Thoracic aorta (tissue), 2 donors: Measurements from ENCODE around the gene ANOS1. TPM values are rescaled to one million over a fixed set of nuclear protein-coding genes. Genes with fewer than 3 reads are reported as not detected.

ENCODE experiments used
- ATAC-seq: fragments of 150-250 bp; one replicate; pipeline ENCODE4 v1.8.0; 2017; ENCODE audit warnings: low read depth; ENCODE audit not compliant: insufficient number of reproducible peaks, low FRiP score
- DNase-seq: peaks from one replicate; pipeline ENCODE4 v3.0.0-alpha.2; 2020; ENCODE audit warnings: low spot score
- H3K27ac ChIP-seq, 2 donors: fragments of 200-600 bp; sonication (generic); 1 replicate in 1 of 2; 2 replicates in 1 of 2; pipeline ENCODE4 v1.5.1; 2016; ENCODE audit warnings: mild to moderate bottlenecking in 2 of 2, moderate library complexity in 2 of 2
- H3K27me3 ChIP-seq: fragments of 200-600 bp; sonication (generic); replicated peaks from 2 replicates; pipeline ENCODE4 v1.6.0; 2016; ENCODE audit warnings: mild to moderate bottlenecking; ENCODE audit not compliant: insufficient read depth
- H3K36me3 ChIP-seq: fragments of 200-600 bp; sonication (generic); one replicate; pipeline ENCODE4 v1.5.1; 2016
- H3K4me1 ChIP-seq, 2 donors: fragments of 200-600 bp; sonication (generic); 1 replicate in 1 of 2; 2 replicates in 1 of 2; pipeline versions ENCODE4 v1.5.1 to v1.6.0; 2016; ENCODE audit warnings: low read depth in 2 of 2, mild to moderate bottlenecking in 1 of 2; ENCODE audit not compliant: control insufficient read depth in 1 of 2
- H3K4me3 ChIP-seq: fragments of 200-600 bp; sonication (generic); 2 replicates; pipeline ENCODE4 v1.5.1; 2016; ENCODE audit warnings: mild to moderate bottlenecking
- H3K9me3 ChIP-seq: fragments of 200-600 bp; sonication (generic); 2 replicates; pipeline ENCODE4 v1.5.1; 2016
- CTCF ChIP-seq: fragments of 200-600 bp; sonication (generic); IDR thresholded peaks from one replicate; pipeline ENCODE4 v1.5.1; 2019; ENCODE audit warnings: antibody characterized with exemption
- total RNA-seq, 2 donors: library from RNA; depleted of rRNA; stranded (reverse); fragments of >200 nt; gene quantifications; one replicate each; pipeline versions ENCODE4 v1.1.0 to v1.2.3, GENCODE V29; 2016

Gene ANOS1
- total RNA-seq, 2 donors from 2014 or later = 8.9 to 10.4 TPM

DNA sequence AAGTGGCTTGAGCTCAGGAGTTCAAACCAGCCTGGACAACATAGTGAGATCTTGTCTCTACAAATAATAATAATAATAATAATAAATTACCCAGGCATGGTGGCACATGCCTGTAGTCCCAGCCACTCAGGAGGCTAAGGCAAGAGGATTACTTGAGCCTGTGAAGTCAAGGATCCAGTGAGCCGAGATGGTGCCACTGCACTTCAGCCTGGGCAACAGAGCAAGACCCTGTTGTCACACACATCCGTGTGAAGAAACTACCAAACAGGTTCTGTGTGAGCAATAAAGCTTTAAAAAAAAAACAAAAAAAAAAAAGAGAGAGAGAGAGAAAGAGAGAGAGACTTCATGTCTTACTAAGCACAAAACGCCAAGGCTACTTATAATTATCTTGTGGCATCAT is 42.5 kb downstream of the ANOS1 start:
- Histone ChIP-seq H3K4me3 (no peak overlapping the region), H3K27me3 (no peaks in the 10 kb centered on the region), H3K9me3 (no peaks in the 10 kb centered on the region), H3K36me3 (no peaks in the 10 kb centered on the region), H3K27ac (no peak overlapping the region), H3K4me1 (peaks cover 0 to 4% of the 10 kb centered on the region in 2 donors)
- no peak for TF ChIP-seq CTCF
- no peak for ATAC-seq
- DNase-seq = no peak

DNA sequence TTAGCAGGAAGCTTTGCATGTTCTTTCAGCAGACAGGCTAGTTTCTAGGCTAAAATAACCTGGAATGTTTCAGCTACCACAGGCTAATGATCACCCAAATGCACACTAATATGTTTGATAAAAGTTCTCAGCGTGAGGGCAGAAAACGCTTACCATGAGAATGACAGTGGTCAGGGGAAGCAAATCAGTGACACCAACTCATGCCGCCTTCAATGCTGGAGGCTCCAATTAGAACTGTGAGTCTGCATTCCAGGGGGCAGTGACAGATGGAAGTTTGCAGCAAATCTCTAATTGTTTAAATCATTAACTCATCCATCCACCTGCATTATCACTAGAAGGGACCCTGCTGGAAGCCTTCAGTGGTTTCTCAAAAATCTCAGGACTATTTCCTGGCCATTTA is 43.2 kb downstream of the ANOS1 start:
- Histone ChIP-seq H3K9me3 (no peaks in the 10 kb centered on the region), H3K27me3 (no peaks in the 10 kb centered on the region), H3K4me3 (no peak overlapping the region), H3K27ac (no peak overlapping the region), H3K4me1 (peaks cover 0 to 9% of the 10 kb centered on the region in 2 donors), H3K36me3 (no peaks in the 10 kb centered on the region)
- DNase-seq = no peak
- ATAC-seq = no peak
- TF ChIP-seq CTCF = no peak

DNA sequence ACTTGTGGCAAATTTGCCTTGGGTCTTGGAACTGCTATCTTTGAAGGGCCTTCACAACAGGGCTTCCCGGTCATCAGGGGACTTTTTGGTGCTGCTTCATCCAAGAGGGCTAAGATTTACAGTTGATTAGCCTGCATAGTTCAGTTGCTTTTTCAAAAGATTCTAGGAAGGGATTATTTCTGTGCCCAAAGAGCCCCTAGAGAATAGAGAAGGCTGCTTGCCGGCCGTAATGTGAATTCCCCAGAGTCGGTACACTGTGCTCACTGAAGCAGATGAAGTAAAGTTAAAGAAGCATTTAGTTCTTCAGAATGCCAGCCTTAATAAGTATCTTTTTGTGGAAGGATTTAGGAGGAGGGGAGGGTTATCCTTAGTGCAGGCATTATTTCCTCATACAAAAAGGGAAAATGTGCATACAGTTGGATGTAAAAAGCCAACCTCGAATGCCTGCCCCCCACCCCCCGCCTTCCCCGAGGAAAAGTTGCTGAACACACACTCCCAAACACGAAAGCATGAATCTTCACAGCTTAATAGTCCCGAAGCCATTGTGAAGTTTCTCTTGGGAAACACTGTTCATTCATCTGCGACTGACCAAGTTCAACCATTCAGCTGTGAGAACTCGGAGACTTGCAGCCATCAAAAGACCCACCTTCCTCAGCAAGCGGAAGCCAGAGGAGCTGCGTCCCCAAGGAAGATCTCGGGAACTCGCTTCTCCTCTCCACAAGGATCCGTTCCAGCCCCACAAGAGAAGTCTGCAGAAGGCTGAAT is 47.6 kb downstream of the ANOS1 start:
- H3K27me3 ChIP-seq = no peaks in the 10 kb centered on the region

GRCh38 chrX:8683687-8684086 is 48.2 kb downstream of the ANOS1 start:
- H3K4me1 ChIP-seq = peaks cover 0 to 9% of the 10 kb centered on the region in 2 donors
- no peak overlapping the region for H3K27ac ChIP-seq
- TF ChIP-seq CTCF = no peak
- H3K36me3 ChIP-seq = no peaks in the 10 kb centered on the region
- H3K9me3 ChIP-seq = no peaks in the 10 kb centered on the region
- H3K4me3 ChIP-seq = no peak overlapping the region
- no peaks in the 10 kb centered on the region for H3K27me3 ChIP-seq
- DNase-seq = no peak
- no peak for ATAC-seq

More for the DNA sequence above, 47.6 kb downstream of the ANOS1 start:
- ATAC-seq (no peak), DNase-seq (no peak)
- Histone ChIP-seq H3K4me3 (no peak overlapping the region), H3K4me1 (peaks cover 0 to 9% of the 10 kb centered on the region in 2 donors), H3K9me3 (no peaks in the 10 kb centered on the region), H3K27ac (no peak overlapping the region), H3K36me3 (no peaks in the 10 kb centered on the region)
- TF ChIP-seq CTCF = no peak

- peaks cover 0 to 7% of the 10 kb centered on the region in 2 donors for H3K4me1 ChIP-seq
- no peak overlapping the region for H3K27ac ChIP-seq
- ATAC-seq (no peak), DNase-seq (no peak)
- no peak overlapping the region for H3K4me3 ChIP-seq
- H3K9me3 ChIP-seq = no peaks in the 10 kb centered on the region
- TF ChIP-seq CTCF = no peak
- no peaks in the 10 kb centered on the region for H3K27me3 ChIP-seq
- no peaks in the 10 kb centered on the region for H3K36me3 ChIP-seq
Measured at GRCh38 chrX:8679550-8679949, 52.4 kb downstream of the ANOS1 start.
